HG03378 (cell line): ENCODE results near the gene DPF3.
"Not testable (repeated sequence)": the region's sequence is repeated elsewhere in the genome, so short reads cannot be mapped to it uniquely, and the experiment has no call there.

Source experiments
- ATAC-seq: cut with Tn5 transposase; IDR thresholded peaks from one replicate; pipeline ENCODE4 v1.9.1; 2021; ENCODE audit warnings: mild to moderate bottlenecking, moderate library complexity; ENCODE audit not compliant: unreplicated experiment

The DPF3 gene

GRCh38 chr14:72881543-72881942, 12.4 kb downstream of the DPF3 start:
- no peak for ATAC-seq

- ATAC-seq, result no peak
Observed at GRCh38 chr14:72880820-72881219, 13.1 kb downstream of the DPF3 start.

- no peak for ATAC-seq
Observed at GRCh38 chr14:72880164-72880563, 13.7 kb downstream of the DPF3 start.

- ATAC-seq, result no peak
Observed at GRCh38 chr14:72879431-72879830, 14.5 kb downstream of the DPF3 start.

- ATAC-seq, result no peak
Observed at GRCh38 chr14:72878746-72879145, 15.2 kb downstream of the DPF3 start.

GRCh38 chr14:72876710-72877063, 17.2 kb downstream of the DPF3 start:
- no peak for ATAC-seq

GRCh38 chr14:72876005-72876709, 17.7 kb downstream of the DPF3 start:
- no peak for ATAC-seq

GRCh38 chr14:72870878-72871277, 23.0 kb downstream of the DPF3 start:
- ATAC-seq, result not testable (repeated sequence)

- no peak for ATAC-seq
Observed at GRCh38 chr14:72869407-72870329, 24.2 kb downstream of the DPF3 start.

- no peak for ATAC-seq
Observed at GRCh38 chr14:72868500-72868899, 25.4 kb downstream of the DPF3 start.

- ATAC-seq, result no peak
Observed at GRCh38 chr14:72864712-72865365, 29.1 kb downstream of the DPF3 start.

GRCh38 chr14:72863216-72864006, 30.5 kb downstream of the DPF3 start:
- no peak for ATAC-seq

GRCh38 chr14:72856530-72857266, 37.2 kb downstream of the DPF3 start:
- ATAC-seq, result no peak

- no peak for ATAC-seq
Observed at GRCh38 chr14:72855913-72856312, 38.0 kb downstream of the DPF3 start.

GRCh38 chr14:72852194-72852593, 41.7 kb downstream of the DPF3 start:
- no peak for ATAC-seq

- no peak for ATAC-seq
Observed at GRCh38 chr14:72851635-72852034, 42.3 kb downstream of the DPF3 start.

GRCh38 chr14:72850360-72850759, 43.5 kb downstream of the DPF3 start:
- no peak for ATAC-seq

GRCh38 chr14:72849222-72849621, 44.7 kb downstream of the DPF3 start:
- ATAC-seq, result no peak

GRCh38 chr14:72847721-72848120, 46.2 kb downstream of the DPF3 start:
- ATAC-seq, result no peak

GRCh38 chr14:72845683-72846082, 48.2 kb downstream of the DPF3 start:
- no peak for ATAC-seq
